Fibroblast of mammary gland (primary cell): Measurements from ENCODE around the gene HNRNPAB.

Experiments used
- DNase-seq: peaks from one replicate; pipeline ENCODE4 v3.0.0-alpha.2; 2010; ENCODE audit warnings: low read depth
- H3K4me3 ChIP-seq: 2 replicates; pipeline ENCODE4 v1.5.1; 2011; ENCODE audit warnings: low read depth, mild to moderate bottlenecking, low read length, moderate library complexity; ENCODE audit not compliant: control insufficient read depth
- TF ChIP-seq, protein P1 (sequence below): conservative IDR thresholded peaks from 2 replicates; pipeline ENCODE4 v1.5.1; 2011; ENCODE audit warnings: low read depth, low read length, inconsistent platforms; ENCODE audit not compliant: control insufficient read depth, insufficient read depth

HNRNPAB gene

GRCh38 chr5:178202541-178202940 lies 1.8 kb upstream of the HNRNPAB start:
- TF ChIP-seq, protein P1, sequence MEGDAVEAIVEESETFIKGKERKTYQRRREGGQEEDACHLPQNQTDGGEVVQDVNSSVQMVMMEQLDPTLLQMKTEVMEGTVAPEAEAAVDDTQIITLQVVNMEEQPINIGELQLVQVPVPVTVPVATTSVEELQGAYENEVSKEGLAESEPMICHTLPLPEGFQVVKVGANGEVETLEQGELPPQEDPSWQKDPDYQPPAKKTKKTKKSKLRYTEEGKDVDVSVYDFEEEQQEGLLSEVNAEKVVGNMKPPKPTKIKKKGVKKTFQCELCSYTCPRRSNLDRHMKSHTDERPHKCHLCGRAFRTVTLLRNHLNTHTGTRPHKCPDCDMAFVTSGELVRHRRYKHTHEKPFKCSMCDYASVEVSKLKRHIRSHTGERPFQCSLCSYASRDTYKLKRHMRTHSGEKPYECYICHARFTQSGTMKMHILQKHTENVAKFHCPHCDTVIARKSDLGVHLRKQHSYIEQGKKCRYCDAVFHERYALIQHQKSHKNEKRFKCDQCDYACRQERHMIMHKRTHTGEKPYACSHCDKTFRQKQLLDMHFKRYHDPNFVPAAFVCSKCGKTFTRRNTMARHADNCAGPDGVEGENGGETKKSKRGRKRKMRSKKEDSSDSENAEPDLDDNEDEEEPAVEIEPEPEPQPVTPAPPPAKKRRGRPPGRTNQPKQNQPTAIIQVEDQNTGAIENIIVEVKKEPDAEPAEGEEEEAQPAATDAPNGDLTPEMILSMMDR, result no peak
- no peak overlapping the region for H3K4me3 ChIP-seq
- DNase-seq, result no peak

DNA sequence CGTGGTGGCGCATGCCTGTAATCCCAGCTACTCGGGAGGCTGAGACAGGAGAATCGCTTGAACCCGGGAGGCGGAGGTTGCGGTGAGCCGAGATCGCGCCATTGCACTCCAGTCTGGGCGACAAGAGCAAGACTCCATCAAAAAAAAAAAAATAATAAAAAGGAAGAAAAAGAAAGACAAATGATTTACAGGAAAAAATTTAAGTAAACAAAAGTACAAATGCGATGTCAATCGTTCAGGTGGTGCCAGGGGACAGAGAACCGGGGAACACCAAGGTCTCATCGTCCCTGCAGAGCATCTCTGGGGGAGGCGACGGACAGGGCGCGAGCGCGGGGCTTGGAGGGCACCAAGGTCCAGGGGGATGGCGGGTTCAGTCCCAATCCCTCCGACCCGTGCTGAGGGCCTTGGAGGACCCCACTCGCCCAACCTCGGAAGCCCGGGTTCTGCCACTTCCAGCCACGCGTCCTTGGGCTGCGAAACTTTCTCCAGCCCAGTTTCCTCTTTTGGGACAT lies 607 bp upstream of the HNRNPAB start:
- TF ChIP-seq, protein P1, result no peak
- DNase-seq, result no peak
- peak overlapping the region; percentile 83 for H3K4me3 ChIP-seq

- DNase-seq, result peak; percentile 75
- TF ChIP-seq, protein P1, result no peak
- peak overlapping the region; percentile 83 for H3K4me3 ChIP-seq
These were observed 809 bp downstream of the HNRNPAB start for GRCh38 chr5:178204935-178205748.

- TF ChIP-seq, protein P1, result no peak
- peak overlapping the region; percentile 83 for H3K4me3 ChIP-seq
- DNase-seq, result no peak
These were observed 1.4 kb downstream of the HNRNPAB start for GRCh38 chr5:178205749-178206047.

GRCh38 chr5:178206166-178207101 lies 2.1 kb downstream of the HNRNPAB start:
- peak overlapping the region; percentile 83 for H3K4me3 ChIP-seq
- peak; percentile 56 for DNase-seq
- TF ChIP-seq, protein P1, result no peak

DNA sequence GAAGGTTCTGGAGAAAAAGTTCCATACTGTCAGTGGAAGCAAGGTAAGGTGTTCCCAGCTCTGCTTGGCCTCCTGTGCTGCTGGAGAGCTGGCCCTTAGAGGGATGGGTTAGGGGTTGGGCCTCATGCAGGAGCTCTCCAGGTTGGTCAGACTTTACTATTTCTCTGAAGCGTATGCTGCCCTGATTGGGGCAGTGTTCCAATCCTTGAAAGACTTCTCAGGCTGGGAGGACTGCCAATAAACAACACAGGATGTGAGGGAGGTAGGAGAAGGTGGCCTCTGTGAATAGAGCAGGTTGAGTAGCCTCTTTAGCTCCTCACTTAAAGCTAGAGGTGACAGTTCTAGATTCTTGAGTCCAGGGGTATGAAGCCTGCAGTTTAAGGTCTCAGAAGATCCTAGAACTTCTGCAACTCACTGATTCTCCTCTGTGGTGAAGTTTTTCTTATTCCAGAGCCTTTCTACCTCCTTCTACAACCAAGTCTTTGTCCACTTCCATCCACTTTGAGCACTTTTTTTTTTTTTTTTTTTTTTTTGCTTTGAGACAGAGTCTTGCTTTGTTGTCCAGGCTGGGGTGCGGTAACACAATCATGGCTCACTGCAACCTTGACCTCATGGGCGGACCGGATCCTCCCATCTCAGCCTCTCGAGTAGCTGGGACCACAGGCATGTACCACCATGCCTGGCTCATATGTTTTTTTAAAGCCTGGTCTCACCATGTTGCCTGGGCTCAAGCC lies 3.0 kb downstream of the HNRNPAB start:
- TF ChIP-seq, protein P1, result no peak
- H3K4me3 ChIP-seq, result no peak overlapping the region
- DNase-seq, result peak; percentile 67
